Neural progenitor cell (in vitro differentiated cells): ENCODE measurements around the gene VARS1.

Source experiments
- EZH2 ChIP-seq: fragments of 200-600 bp; sonication (generic); IDR thresholded peaks from 2 replicates; pipeline ENCODE4 v1.6.1; 2017; ENCODE audit warnings: antibody characterized with exemption, mild to moderate bottlenecking, moderate library complexity
- TF ChIP-seq, protein P1 (sequence below): fragments of 200-600 bp; sonication (generic); IDR thresholded peaks from 2 replicates; pipeline ENCODE4 v1.5.1; 2017; ENCODE audit warnings: antibody characterized with exemption, mild to moderate bottlenecking

DNA sequence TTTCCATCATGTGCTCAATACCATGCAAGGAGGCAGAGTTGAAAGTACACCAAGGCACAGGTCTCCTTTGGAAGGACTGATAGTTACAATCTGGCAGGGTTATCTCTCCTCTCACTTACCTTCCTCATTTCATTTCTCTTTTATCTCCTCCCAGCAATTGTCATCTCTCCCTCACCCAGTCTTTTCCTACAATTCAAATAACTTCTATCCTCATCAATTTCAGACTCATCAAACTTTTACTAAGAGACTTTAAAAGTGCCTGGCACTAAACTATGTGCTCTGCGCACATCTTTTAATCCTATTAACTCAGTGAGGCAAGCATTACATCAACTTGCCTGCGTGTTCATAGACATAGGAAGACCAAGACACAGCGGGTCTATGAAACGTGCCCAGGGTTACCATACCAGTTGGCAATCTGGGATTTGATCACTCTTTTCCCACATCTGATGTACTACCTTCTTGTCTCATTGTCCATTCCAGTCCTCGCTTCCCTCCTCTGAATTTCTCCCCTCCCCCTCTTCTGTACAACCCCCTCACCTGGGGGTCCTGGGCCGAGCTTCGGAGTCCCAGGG is 1.2 kb downstream of the VARS1 start:
- TF ChIP-seq, protein P1, sequence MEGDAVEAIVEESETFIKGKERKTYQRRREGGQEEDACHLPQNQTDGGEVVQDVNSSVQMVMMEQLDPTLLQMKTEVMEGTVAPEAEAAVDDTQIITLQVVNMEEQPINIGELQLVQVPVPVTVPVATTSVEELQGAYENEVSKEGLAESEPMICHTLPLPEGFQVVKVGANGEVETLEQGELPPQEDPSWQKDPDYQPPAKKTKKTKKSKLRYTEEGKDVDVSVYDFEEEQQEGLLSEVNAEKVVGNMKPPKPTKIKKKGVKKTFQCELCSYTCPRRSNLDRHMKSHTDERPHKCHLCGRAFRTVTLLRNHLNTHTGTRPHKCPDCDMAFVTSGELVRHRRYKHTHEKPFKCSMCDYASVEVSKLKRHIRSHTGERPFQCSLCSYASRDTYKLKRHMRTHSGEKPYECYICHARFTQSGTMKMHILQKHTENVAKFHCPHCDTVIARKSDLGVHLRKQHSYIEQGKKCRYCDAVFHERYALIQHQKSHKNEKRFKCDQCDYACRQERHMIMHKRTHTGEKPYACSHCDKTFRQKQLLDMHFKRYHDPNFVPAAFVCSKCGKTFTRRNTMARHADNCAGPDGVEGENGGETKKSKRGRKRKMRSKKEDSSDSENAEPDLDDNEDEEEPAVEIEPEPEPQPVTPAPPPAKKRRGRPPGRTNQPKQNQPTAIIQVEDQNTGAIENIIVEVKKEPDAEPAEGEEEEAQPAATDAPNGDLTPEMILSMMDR = no peak
- TF ChIP-seq EZH2 = no peak
